ENCODE measurements around the gene LMO7. TPM values are rescaled to one million over a fixed set of nuclear protein-coding genes. Genes with fewer than 3 reads are reported as not detected.

Gene LMO7
- total RNA-seq, 1 donor from 2014 or later = 60.8 TPM

DNA sequence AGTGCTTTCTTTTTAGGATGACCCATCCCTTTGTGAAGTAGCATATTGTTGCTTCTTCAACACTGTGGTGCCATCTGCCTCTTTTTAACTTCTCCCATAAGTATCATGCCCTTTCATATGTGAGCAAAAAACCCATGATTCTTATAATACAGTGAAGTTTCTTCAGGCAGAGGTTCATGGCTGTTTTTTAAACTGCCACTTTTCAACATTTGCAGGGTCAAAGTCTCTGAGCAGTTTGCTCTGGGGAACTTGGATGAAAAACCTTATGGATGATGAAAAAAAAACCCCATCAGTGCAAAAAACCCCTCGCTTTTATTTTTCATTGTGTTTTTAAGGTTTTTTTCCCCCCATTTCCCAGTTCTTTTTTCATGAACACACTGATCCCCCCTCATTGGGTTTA, 158.5 kb downstream of the LMO7 start:
- DNase-seq (ENCODE audit: low spot score in 2 of 2, unreplicated experiment in 2 of 2) = no peak
- peaks cover 16% of the 10 kb centered on the region for H3K4me1 Mint-ChIP-seq
- TF ChIP-seq, protein P1, sequence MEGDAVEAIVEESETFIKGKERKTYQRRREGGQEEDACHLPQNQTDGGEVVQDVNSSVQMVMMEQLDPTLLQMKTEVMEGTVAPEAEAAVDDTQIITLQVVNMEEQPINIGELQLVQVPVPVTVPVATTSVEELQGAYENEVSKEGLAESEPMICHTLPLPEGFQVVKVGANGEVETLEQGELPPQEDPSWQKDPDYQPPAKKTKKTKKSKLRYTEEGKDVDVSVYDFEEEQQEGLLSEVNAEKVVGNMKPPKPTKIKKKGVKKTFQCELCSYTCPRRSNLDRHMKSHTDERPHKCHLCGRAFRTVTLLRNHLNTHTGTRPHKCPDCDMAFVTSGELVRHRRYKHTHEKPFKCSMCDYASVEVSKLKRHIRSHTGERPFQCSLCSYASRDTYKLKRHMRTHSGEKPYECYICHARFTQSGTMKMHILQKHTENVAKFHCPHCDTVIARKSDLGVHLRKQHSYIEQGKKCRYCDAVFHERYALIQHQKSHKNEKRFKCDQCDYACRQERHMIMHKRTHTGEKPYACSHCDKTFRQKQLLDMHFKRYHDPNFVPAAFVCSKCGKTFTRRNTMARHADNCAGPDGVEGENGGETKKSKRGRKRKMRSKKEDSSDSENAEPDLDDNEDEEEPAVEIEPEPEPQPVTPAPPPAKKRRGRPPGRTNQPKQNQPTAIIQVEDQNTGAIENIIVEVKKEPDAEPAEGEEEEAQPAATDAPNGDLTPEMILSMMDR (IDR thresholded peaks at IDR 0.05; ENCODE audit: unreplicated experiment) = no peak
- H3K4me3 Mint-ChIP-seq = no peak overlapping the region
- no peaks in the 10 kb centered on the region for H3K27me3 Mint-ChIP-seq (ENCODE audit: low read depth)
- peaks cover 15% of the 10 kb centered on the region for H3K36me3 Mint-ChIP-seq
- H3K9me3 Mint-ChIP-seq = peaks cover 6% of the 10 kb centered on the region
- no peak overlapping the region for H3K27ac Mint-ChIP-seq

DNA sequence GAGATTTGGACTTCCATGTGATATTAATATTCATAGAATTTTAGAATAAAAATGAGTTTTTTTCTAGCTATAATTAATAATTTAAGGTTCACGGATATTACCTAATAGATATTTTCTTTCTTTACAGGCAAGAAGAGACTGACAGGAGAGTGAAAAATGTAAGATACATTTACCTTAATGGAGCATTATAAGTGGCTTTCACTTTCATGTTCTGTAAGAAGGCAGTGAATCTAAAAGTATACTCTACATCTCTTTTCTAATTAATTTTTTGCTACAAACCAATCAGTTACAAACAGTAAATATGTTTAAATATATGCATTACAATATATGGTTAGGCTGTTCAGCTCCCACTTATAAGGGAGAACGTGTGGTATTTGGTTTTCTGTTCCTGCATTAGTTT, 159.1 kb downstream of the LMO7 start:
- TF ChIP-seq, protein P1 (IDR thresholded peaks at IDR 0.05; ENCODE audit: unreplicated experiment) = no peak
- Mint-ChIP-seq H3K36me3 (peaks cover 15% of the 10 kb centered on the region), H3K4me3 (no peak overlapping the region), H3K4me1 (peaks cover 19% of the 10 kb centered on the region), H3K9me3 (peaks cover 6% of the 10 kb centered on the region), H3K27me3 (ENCODE audit: low read depth) (no peaks in the 10 kb centered on the region), H3K27ac (no peak overlapping the region)
- no peak for DNase-seq (ENCODE audit: low spot score in 2 of 2, unreplicated experiment in 2 of 2)

DNA sequence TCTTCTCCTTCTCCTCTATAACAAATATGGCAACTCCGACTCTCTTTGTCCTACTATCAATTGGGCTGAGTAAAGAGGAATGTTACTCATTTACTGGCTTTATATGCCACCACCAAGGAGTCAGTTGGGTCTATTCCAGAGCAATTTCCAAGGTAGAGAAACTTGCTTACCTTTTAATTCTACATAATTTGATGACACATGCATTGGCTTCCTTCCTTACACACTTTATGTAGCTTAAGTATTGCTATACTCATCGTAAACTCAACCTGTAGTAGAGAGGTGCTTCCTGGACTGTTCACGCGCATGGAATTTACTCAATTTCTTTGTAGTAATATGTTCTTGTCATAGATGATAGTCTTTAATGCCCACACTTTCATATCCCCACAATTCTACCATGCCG, 160.7 kb downstream of the LMO7 start:
- no peak overlapping the region for H3K4me3 Mint-ChIP-seq
- peaks cover 15% of the 10 kb centered on the region for H3K4me1 Mint-ChIP-seq
- H3K27me3 Mint-ChIP-seq (ENCODE audit: low read depth) = no peaks in the 10 kb centered on the region

DNA sequence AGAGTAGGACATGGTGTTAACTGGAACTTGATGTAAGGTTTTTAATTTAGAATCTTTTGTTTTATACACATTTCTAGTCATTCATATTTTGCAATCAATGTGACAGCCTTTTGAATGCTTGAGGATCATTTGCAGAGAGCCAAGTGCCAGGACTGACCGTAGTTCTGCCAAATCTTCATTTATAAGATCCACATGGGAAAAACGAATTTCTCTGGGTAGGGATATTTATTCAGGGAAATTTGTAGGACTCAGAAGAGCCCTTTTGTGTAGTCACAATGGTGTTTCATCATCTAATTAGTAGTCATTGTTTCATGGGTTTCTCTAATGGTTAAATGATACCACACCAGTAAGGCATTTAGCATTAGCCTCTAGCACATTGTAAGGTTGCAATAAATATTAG, 161.1 kb downstream of the LMO7 start:
- DNase-seq (ENCODE audit: low spot score in 2 of 2, unreplicated experiment in 2 of 2) = no peak
- no peaks in the 10 kb centered on the region for H3K27me3 Mint-ChIP-seq (ENCODE audit: low read depth)
- peaks cover 21% of the 10 kb centered on the region for H3K36me3 Mint-ChIP-seq
- H3K9me3 Mint-ChIP-seq = peaks cover 6% of the 10 kb centered on the region
- TF ChIP-seq, protein P1 (IDR thresholded peaks at IDR 0.05; ENCODE audit: unreplicated experiment) = no peak
- no peak overlapping the region for H3K4me3 Mint-ChIP-seq
- no peak overlapping the region for H3K27ac Mint-ChIP-seq
- peaks cover 11% of the 10 kb centered on the region for H3K4me1 Mint-ChIP-seq

More for the DNA sequence above, 160.7 kb downstream of the LMO7 start:
- peaks cover 20% of the 10 kb centered on the region for H3K36me3 Mint-ChIP-seq
- TF ChIP-seq, protein P1 (IDR thresholded peaks at IDR 0.05; ENCODE audit: unreplicated experiment) = no peak
- peaks cover 6% of the 10 kb centered on the region for H3K9me3 Mint-ChIP-seq
- H3K27ac Mint-ChIP-seq = no peak overlapping the region
- DNase-seq (ENCODE audit: low spot score in 2 of 2, unreplicated experiment in 2 of 2) = no peak

DNA sequence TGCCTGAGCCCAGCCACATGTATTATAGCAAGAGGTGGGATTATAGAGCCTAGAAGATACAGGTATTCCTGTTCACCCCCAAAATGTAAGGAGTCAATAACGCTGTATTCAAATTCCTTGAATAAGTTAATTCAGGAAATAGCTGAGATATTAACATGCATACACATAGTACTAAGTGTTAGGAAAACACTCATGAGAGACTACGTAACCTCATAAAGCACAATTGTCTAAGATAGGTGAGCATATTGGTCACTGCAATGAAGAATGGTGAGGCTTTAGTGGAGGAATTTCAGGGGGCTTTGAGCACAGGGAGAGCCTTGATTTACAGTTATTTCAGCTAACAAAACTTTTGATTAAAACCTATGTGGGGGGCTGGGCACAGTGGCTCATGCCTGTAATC, 161.6 kb downstream of the LMO7 start:
- H3K27ac Mint-ChIP-seq = no peak overlapping the region
- H3K4me3 Mint-ChIP-seq = no peak overlapping the region
- no peak for DNase-seq (ENCODE audit: low spot score in 2 of 2, unreplicated experiment in 2 of 2)
- H3K4me1 Mint-ChIP-seq = peaks cover 10% of the 10 kb centered on the region
- H3K9me3 Mint-ChIP-seq = peaks cover 6% of the 10 kb centered on the region
- H3K36me3 Mint-ChIP-seq = peaks cover 21% of the 10 kb centered on the region
- no peaks in the 10 kb centered on the region for H3K27me3 Mint-ChIP-seq (ENCODE audit: low read depth)
- TF ChIP-seq, protein P1 (IDR thresholded peaks at IDR 0.05; ENCODE audit: unreplicated experiment) = no peak

Measured in mesothelial cell of epicardium (in vitro differentiated cells).